Bone marrow (tissue), 2 donors: ENCODE data around the gene GYS2.
A peak's percentile ranks its signal among the peaks of the same experiment; 100 is the strongest.

Source experiments
- DNase-seq, 2 donors: peaks; one replicate each; lab custom pipeline; 2025; lab: John Stamatoyannopoulos, UW

GYS2 gene

DNA sequence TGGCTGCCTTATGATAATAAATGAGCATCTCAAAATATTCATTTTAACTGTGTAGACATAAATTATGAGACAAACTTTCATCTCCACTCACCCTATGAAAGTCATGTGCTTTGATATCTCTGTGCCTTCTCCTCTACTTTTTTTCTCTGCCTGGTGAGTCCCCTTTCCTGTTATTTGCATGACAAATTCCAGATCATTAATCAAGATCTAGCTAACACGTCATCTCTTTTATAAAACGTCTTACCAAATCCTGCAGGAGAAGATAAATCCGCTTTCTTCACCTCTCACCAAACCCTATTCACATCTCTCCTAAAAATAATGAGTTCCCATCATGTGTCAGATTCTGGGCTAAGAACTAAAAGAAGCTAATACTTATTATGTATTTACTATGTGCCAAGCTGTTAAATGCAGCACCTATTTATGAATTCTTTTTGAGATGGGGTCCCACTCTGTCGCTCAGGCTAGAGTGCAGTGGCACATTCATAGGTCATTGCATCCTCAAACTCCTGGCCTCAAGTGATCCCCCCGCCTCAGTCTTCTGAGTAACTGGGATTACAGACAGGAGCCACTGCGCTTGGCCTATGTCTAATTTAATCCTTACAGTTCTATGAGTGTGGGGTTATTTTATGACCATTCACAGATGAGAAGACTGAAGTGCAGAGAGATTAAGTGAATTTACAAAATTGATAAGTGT lies 51.9 kb downstream of the GYS2 start:
- DNase-seq, result no peak

DNA sequence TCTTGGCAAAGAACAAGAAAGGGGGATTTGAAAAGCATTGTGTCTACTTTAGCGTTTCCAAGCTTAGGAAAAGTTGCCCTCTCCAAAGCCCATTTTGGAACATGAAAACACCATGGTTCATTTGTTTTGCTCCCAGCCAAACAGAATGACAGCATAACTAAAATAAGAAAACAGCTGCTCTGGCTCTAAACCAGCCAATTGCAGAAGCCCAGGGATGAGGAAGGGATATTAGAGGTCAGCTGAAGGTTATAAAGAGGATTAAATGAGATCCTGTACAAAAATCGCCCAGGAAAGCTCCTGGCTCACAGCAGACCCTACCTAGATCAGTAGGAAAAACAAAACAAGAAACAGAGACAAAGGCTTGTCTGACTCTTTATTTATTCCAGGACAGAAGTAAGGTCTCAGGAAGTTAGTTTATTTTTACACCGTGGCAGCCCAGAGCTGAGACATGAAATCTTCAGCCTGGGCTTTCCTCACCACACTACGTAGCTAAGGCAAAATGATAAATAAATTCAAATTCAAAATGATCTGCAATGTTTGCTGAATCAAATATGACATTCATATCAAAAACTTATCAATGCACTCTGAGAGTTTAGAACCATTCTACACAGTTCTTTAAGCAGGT lies 52.7 kb downstream of the GYS2 start:
- DNase-seq, result no peak

DNA sequence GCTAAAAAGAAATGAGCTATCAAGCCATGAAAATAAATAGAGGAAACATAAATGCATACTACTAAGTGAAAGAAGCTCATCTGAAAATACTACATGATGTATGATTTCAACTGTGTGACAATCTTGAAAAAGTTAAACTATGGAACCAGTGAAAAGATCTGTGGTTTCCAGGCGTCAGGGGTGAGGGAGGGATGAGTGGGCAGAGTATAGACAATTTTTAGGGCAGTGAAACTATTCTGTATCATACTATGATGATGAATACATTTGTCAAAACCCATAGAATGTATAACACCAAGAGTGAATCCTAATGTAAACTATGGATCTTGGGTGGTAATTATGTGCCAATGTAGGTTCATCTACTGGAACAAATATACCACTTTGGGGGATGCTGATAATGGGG lies 57.2 kb downstream of the GYS2 start:
- DNase-seq, result no peak

DNA sequence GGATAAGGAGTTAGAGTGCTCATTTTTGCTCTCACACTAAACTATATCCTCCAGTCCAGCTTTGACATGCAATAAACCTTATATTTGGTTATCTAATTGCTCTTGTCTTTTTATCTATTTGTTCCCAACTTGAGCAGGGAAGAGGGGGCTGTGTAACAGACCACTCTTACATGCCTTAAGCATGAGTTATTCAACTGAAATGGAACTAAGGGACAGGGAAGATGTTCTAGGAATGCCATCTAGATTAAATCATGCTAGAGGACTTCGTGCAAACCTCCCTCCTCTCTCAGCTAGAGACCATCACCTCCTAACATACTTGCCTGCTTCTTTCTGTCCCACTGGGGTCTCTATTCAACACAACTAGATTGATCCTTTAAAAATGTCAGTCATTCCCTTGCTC lies 57.9 kb downstream of the GYS2 start:
- no peak for DNase-seq

DNA sequence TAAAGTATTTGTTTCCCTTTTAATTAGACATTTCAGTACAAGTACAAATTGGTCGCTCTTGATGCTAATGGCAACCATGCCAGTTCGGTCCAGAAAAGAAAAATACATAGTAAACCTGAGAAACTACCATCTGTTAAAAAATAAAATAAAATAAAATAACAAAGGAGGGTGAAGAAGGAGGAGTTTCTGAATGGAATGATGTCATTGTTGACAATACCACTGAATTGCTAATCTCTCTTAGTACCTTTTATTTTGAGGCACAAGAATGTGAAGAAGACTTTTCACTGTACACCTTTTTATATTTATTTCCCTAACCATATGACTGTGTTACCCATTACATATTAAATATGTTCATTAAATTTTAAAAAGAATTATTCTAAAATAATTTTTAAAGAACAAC lies 59.1 kb downstream of the GYS2 start:
- DNase-seq, result no peak

DNA sequence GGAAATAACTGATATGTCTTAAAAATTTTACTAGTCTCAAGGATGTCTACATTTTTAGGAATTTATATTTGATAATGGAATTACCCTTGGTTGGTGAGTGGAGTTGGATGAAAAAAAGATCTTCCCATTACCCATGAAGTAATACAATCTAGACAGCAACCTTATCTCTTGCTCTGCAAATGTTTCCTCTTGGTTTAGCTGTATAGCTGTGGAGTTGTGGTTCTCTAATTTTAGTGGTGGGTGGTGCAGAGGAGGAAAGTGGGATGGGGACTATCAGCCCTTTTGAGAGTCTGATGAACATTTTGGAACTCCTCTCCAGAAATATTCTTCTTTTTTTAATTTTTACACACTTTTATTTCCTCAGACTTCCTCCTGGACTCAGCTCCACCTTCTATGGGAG lies 61.5 kb downstream of the GYS2 start:
- no peak for DNase-seq

DNA sequence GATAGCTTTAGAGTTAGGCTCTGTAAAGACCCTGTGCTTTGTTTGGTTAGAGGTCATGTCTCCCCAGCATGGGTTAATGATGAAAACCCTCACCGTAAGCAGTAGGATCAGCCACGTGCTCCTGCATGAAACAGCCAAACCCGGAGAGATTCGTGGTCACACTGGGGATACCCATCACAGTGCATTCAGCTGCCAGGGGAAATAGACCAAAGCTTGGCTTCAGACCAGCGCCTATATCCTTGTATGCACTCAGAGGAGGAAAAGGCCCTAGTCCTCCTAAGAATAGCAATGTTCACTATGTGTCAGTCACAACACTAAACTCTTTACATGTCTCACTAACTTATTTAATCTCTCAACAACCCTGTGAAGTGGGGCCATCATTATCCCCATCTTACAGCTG lies 62.2 kb downstream of the GYS2 start:
- no peak for DNase-seq

DNA sequence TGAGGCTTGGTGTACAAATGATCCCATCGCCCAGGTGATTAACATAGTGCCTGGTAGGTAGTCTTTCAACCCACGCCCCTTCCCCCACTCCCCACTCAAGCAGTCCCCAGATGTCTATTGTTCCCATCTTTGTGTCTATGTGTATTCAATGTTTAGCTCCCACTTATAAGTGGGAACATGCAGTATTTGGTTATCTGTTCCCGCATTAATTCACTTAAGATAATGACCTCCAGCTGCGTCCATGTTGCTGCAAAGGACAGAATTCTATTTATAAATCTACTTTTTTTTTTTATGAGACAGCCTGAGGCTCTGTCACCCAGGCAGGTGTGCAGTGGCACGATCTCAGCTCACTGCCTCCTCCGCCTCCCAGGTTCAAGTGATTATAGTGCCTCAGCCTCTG lies 62.9 kb downstream of the GYS2 start:
- no peak for DNase-seq

DNA sequence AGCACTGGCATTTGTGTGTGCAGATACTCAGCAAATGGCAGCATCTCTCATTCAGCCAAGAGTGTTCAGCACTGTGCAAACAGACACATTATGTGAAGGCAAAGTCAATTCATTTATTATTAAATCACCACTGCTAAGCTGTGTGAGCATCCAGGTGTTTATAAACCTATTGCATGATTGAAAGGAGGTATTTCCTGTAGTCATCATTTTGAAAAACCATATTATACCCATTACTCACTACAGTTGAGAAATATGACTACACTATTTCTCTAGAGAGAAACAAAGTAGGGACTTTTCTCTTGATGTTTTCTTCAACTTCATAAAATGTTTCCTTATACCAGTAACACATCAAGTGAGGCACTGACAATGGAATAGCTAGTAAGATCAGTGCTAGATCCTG lies 64.8 kb downstream of the GYS2 start:
- no peak for DNase-seq

DNA sequence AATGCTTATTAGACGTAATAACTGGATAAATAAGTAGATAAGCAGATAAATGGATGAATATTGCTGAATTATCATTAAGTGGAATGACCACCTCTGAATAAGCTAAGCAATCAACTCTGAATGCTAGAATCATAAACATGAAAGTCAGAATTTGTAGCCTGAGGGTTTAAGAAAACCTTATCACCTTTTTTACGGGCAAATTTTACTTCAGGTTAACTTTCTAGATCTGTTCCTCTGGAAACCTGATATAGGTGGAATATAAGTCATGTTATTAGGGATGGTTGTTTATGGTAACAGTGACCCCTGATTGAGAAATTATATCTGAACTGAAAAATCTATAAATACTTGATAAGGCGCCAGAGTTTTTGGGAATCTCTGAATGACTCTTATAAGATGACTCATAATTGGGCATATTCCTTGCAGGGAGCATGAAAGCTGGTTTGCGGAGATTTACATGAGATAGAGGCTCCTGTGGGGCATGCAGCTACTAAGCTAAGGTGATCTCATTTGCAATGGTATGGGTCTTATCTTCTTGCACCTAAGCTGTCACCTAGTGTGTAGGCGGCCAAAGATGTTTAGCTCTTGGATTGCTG lies 66.5 kb downstream of the GYS2 start:
- no peak for DNase-seq

DNA sequence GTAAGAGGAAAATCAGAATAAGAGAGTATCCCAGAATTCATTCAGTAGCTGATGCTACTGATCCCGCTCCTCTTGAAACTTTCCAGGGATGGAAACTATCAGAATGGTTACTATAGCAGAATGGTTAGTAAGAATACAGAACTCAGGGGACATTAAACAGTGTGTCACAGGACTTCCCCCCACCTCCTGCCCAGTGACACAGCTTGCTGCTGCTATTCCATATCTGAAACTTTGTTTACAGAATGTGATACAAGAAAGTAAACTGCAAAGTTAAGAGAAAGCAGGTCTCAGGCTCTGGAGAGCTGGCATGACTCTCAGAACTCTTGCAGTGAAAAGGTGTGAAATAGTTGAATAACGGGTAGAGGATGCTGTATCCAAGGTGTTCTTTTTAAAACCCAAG lies 75.2 kb downstream of the GYS2 start:
- DNase-seq, result no peak

DNA sequence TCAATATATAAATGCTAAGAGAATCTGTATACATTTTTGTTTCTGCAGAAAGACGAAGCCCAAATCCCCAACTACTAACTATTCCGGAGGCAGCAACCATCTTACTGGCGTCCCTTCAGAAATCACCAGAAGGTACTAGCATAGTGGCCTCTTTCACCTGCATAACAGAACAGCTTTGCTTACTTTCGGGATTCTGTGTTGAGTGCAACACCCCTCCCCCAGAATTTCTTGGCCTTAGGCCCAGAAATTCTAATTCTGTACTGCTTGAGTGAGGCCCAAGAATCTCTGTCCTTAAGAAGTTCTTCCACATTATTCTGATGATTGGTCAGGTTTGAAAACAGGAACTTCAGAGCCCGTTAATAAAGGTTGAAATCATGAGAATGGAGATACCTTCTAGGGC lies 75.7 kb downstream of the GYS2 start:
- DNase-seq, result no peak

DNA sequence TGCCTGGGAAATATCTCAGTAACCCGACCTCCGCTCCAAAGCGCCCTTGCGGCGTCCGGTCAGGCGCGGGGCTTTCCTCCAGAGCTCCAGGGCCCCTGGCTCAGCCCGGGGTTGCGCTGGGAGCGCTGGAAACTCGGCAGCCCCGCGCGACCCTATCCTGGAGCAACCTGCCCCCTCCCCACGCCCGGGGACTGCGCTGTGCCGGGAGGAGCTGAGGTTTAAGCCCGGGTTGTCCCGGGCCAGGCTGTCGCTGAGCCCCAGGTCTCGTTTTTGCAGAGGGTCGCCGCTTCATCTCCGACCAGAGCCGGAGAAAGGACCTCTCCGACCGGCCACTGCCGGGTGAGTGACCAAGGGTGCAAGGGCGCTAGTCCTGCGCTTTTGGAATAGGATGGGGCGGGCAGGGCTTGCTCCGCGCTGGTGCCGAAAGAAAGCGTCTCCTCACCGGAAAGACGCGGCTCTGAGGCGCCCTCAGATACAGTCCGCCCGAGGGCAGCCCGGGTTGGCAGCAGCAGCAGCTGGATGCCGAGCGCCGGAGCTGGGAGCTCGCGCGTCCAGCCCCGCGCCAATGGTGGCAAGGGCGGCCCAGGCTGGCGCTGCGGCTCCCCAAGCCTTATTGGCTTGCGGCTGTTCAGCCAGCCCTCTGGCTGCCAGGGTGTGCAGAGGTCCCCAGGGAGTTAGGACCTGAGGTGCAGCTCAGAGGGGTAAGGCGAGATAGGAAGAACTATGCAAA lies 77.0 kb downstream of the GYS2 start:
- DNase-seq, result peak in 1 of 2 donors; percentile 23

DNA sequence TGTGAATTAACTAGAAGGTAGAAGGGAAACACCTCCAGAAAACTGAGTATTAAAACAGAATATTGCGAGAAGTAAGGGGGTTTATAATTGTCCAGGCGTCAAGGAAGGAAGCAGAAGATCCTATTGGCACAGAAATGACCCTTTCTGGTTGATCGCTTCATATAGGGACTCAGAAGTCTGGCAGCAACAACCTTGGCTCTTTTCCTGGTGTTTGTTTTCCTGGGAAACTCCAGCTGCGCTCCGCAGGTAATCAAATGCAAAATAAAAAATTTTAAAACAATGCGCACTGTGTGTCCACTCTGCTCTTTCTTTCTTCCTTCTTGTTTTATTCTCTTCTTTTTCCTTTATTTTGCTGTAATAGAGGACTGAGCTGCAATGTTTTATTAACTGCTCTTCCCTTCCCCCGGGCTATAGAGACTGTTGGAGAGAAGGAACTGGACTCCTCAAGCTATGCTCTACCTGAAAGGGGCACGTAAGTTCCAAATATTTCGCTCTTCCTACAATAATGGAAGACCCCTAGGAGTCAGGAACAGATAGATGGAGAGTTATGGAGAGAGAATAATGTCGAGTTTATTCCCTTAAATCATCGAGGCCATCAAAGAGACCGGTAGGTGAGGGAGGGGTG lies 77.8 kb downstream of the GYS2 start:
- DNase-seq, result no peak

DNA sequence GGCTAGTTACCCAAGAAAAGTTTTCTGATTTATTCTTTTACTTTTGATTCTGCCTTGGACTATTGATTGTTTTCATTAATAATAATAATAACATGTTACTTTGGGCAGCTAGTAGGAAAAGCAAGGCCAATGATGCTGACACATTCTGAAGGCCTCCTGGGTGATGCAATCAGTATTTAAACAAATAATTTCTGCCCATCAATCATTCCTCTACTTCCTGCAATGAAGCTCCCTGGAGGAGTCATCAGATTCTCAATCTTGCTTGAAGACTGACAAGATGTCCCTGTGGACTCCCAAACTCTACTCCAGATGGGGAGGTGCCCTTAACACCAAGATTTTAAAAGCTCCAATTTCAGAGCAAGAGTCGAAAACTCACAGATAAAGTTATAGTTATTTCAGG lies 78.6 kb downstream of the GYS2 start, which contains the start of gene SPX:
Gene SPX (plus strand): TSS at position 244 of the 400 bp plus-strand sequence. CDS start 177 bp downstream, outside the sequence.
- no peak for DNase-seq

DNA sequence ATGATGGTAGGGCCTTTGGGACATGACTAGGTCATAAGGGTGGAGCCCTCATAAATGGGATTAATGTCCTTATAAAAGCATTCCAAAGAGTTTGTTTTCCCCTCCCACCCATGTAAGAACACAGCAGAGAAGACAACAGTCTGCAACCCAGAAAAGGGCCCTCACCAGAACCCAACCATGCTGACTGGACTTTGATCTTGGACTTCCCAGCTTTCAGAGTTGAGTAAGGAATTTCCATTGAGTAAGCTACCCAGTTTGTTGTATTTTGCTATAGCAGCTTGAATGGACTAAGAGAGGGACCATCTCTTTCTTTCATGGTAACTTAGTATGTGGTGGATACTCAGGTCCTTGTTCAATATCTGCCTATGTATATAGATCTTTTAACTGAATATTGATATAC lies 81.5 kb downstream of the GYS2 start:
- DNase-seq, result no peak

DNA sequence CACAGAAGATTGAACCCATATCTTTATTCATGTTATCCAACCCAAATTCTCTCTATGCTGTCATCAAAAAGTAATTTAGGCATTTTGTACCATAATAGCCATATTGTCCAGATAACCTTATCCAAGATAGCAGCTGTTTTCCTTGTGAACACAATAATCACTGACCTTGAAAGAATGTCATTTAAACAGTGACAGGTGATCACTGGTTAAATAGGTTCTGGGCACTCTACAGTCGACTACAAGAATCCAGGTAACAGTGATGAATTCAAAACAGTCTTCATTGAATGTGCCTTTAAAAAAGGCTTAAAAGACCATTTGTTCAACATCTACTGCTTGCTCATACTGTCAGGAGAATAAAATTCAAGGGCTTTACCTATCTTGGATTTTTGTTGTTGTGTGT lies 83.1 kb downstream of the GYS2 start:
- DNase-seq, result no peak

DNA sequence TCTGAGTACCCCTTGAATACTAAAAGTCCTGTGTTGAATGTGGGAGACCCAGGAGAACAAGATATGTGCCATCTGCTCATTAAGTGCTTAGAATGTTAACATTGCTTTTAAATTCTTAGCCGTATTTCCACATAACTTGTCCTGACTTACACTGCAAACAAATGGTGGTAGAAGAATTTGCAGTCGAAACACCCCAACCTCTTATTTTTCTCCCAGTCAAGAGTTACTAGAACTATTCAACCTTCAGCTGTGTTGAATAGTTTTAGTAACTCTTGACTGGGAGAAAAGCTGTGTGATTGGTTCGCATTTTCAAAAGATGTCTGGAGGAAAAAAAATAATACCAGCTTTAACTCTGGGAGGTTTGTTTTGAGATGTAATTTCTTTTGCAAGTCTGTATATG lies 86.2 kb downstream of the GYS2 start:
- DNase-seq, result no peak

DNA sequence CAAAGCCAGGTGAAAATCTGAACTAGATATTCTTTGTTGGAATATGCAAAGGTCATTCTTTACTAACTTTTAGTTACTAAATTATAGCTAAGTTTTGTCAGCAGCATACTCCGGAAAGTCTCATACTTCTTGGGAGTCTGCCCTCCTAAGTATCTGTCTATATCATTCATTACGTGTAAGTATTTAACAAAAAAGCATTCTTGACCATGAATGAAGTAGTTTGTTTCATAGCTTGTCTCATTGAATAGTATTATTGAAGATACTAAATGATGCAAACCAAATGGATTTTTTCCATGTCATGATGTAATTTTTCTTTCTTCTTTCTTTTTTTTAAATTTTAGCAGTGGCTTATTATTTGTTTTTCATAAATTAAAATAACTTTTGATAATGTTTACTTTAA lies 88.4 kb downstream of the GYS2 start:
- no peak for DNase-seq

DNA sequence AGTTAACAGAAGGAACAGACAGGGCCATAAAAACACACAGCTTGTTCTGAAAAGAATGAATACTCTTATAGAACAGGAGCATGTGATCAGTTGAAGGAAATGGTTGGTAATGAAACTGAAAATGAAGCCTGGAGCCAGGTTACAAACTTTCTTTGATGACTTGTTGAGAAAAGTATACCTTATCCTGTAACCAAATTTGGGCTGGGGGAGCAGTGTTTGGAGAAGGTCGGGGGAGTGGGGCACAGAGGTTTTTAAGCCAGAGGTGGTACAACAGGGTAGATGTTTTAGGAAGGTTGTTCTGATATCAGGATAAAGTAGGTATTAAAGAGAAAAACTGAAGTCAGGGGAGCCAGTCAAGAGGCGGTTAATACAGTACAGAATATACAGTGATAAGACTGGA lies 94.9 kb downstream of the GYS2 start:
- no peak for DNase-seq

DNA sequence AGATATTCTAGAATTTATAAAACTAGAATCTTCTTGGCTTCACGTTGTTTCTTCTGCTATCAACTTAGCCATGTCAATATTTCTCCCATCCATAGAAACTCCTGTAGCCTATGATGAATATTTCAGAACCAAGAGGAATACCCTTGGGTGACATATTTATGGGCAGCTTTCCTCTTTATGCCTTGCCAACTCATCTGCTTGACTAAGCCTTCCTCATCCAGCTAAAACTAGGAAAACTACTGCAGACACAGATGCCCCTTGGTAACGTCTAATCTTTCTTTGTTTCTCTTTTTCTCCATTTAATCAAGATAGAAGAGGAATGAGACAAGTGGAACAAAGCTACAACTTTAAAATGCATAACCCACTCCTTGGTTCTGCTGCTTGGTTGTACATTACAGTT lies 96.8 kb downstream of the GYS2 start:
- DNase-seq, result no peak

DNA sequence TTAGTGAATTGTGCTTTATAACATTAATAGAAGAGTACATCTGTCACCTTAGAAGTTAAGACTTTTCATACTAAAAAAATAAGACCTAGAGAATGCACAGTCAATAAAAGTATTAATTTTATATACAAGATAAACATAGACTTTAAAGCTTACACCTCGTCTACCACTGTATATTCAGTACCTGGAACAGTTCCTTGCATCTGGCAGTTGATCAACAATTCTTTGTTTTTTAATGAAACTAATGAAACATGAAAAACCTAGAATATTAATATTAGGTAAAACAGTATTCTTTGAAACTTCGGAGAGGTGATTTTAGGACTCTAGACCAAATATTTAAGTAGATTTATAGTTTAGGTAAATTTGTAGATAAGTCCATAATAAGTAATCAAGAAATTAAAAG lies 98.8 kb downstream of the GYS2 start:
- no peak for DNase-seq

DNA sequence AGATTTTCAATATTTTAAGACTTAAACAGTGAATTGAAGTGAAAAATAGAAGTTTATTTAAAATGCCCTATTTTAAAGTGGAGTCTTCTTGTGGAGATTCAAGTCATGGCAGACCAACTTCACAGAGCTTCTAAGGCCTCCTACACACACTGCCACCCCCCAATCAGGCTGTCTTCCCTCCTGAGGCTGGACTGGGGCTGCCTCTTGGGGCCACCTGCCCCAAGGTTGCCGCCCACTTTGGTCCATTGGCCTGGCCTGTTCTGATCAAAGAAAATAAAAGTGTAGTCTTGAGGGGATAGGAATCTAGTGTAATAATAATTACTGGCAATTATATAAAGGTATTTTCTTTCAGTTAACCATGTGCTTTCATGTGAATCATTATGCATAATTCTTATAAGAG lies 101.8 kb downstream of the GYS2 start:
- DNase-seq, result no peak
